Right renal cortex interstitium (tissue), 3 donors: ENCODE measurements around the gene DDX54. TPM values are rescaled to one million over a fixed set of nuclear protein-coding genes. Genes with fewer than 3 reads are reported as not detected.
A peak's percentile ranks its signal among the peaks of the same experiment; 100 is the strongest.

Source experiments
- DNase-seq, 3 donors: peaks; one replicate each; pipeline ENCODE4 v3.0.0-alpha.2; 2013; ENCODE audit warnings: low read depth in 3 of 3, low spot score in 2 of 3
- polyA plus RNA-seq, 3 donors: library from polyadenylated mRNA; unstranded; fragments of 120-200 nt; gene quantifications; one replicate each; pipeline ENCODE4 v1.2.1, GENCODE V29; 2013; ENCODE audit not compliant: insufficient read length in 3 of 3

The DDX54 gene
- polyA plus RNA-seq, 3 donors: 62.5 to 74.2 (median 64.0) TPM

GRCh38 chr12:113164014-113164413, 21.3 kb downstream of the DDX54 start:
- DNase-seq: no peak

- DNase-seq: no peak
Measured at GRCh38 chr12:113163030-113163360, 22.3 kb downstream of the DDX54 start.

GRCh38 chr12:113162102-113163029, 22.9 kb downstream of the DDX54 start:
- DNase-seq: no peak

GRCh38 chr12:113161415-113162016, 23.8 kb downstream of the DDX54 start:
- DNase-seq: no peak

GRCh38 chr12:113159937-113160336, 25.3 kb downstream of the DDX54 start:
- DNase-seq: no peak

- no peak for DNase-seq
Measured at GRCh38 chr12:113158439-113159203, 26.7 kb downstream of the DDX54 start.

GRCh38 chr12:113157218-113157859, 27.9 kb downstream of the DDX54 start:
- DNase-seq: no peak

- DNase-seq: no peak
Measured at GRCh38 chr12:113155646-113156045, 29.6 kb downstream of the DDX54 start.

GRCh38 chr12:113155060-113155459, 30.2 kb downstream of the DDX54 start:
- DNase-seq: no peak

GRCh38 chr12:113154351-113154973, 30.8 kb downstream of the DDX54 start:
- no peak for DNase-seq

GRCh38 chr12:113152835-113153814, 32.2 kb downstream of the DDX54 start:
- no peak for DNase-seq

GRCh38 chr12:113152196-113152834, 33.0 kb downstream of the DDX54 start:
- no peak for DNase-seq

GRCh38 chr12:113151655-113152054, 33.6 kb downstream of the DDX54 start:
- DNase-seq: no peak

GRCh38 chr12:113149361-113150150, 35.7 kb downstream of the DDX54 start, which contains the start of gene CFAP73:
CFAP73 (plus strand) TSS chr12:113149724; CDS start chr12:113149858, 134 bp downstream.
- peak; percentile 81 to 88 (median 84) for DNase-seq

- DNase-seq: no peak
Measured at GRCh38 chr12:113146999-113147398, 38.3 kb downstream of the DDX54 start.

GRCh38 chr12:113145720-113146551, 39.3 kb downstream of the DDX54 start:
- no peak for DNase-seq

- DNase-seq: no peak
Measured at GRCh38 chr12:113144806-113145205, 40.5 kb downstream of the DDX54 start.
